Measurements from ENCODE around the gene PIK3CA.
"Not testable (repeated sequence)": the region's sequence is repeated elsewhere in the genome, so short reads cannot be mapped to it uniquely, and the experiment has no call there.

Gene PIK3CA

GRCh38 chr3:179116816-179117215 is 31.3 kb upstream of the PIK3CA start:
- DNase-seq (ENCODE audit: low read depth, low spot score), result no peak
- H3K4me3 ChIP-seq (ENCODE audit: insufficient read length, low read depth), result no peak overlapping the region
- no peak overlapping the region for H3K9ac ChIP-seq (ENCODE audit: insufficient read length, low read depth)
- no peaks in the 10 kb centered on the region for H3K36me3 ChIP-seq (ENCODE audit: insufficient read depth, insufficient read length, low read length)
- TF ChIP-seq SUZ12 (IDR thresholded peaks at IDR 0.05; ENCODE audit: extremely low read depth, insufficient read depth, insufficient read length) (no peak), YY1 (IDR thresholded peaks at IDR 0.05; ENCODE audit: insufficient read depth, insufficient read length) (no peak), ZNF274 (IDR thresholded peaks at IDR 0.05; ENCODE audit: low read depth, low read length) (no peak)
- no peaks in the 10 kb centered on the region for H3K4me1 ChIP-seq (ENCODE audit: insufficient read depth, insufficient read length)
- H3K27me3 ChIP-seq (ENCODE audit: insufficient read depth, insufficient read length), result no peaks in the 10 kb centered on the region
- peaks cover 9% of the 10 kb centered on the region; the same call in 1 of the 2 replicates for H3K9me3 ChIP-seq (ENCODE audit: insufficient read depth, low read length)

- H3K4me3 ChIP-seq (ENCODE audit: insufficient read length, low read depth); DNase-seq (ENCODE audit: low read depth, low spot score); H3K9ac ChIP-seq (ENCODE audit: insufficient read length, low read depth); H3K27me3 ChIP-seq (ENCODE audit: insufficient read depth, insufficient read length); H3K36me3 ChIP-seq (ENCODE audit: insufficient read depth, insufficient read length, low read length); H3K4me1 ChIP-seq (ENCODE audit: insufficient read depth, insufficient read length): not testable (repeated sequence)
- peaks cover 11% of the 10 kb centered on the region for H3K9me3 ChIP-seq (ENCODE audit: insufficient read depth, low read length)
Measured at GRCh38 chr3:179132191-179132890, 15.8 kb upstream of the PIK3CA start.

GRCh38 chr3:179133575-179133974 is 14.6 kb upstream of the PIK3CA start:
- no peak for DNase-seq (ENCODE audit: low read depth, low spot score)
- H3K9ac ChIP-seq (ENCODE audit: insufficient read length, low read depth), result no peak overlapping the region
- TF ChIP-seq YY1 (IDR thresholded peaks at IDR 0.05; ENCODE audit: insufficient read depth, insufficient read length) (no peak), SUZ12 (IDR thresholded peaks at IDR 0.05; ENCODE audit: extremely low read depth, insufficient read depth, insufficient read length) (no peak), ZNF274 (IDR thresholded peaks at IDR 0.05; ENCODE audit: low read depth, low read length) (no peak)

GRCh38 chr3:179136195-179136594 is 12.0 kb upstream of the PIK3CA start:
- H3K27me3 ChIP-seq (ENCODE audit: insufficient read depth, insufficient read length), result no peaks in the 10 kb centered on the region
- no peaks in the 10 kb centered on the region for H3K4me1 ChIP-seq (ENCODE audit: insufficient read depth, insufficient read length)
- no peak for DNase-seq (ENCODE audit: low read depth, low spot score)
- H3K36me3 ChIP-seq (ENCODE audit: insufficient read depth, insufficient read length, low read length), result no peaks in the 10 kb centered on the region
- H3K9me3 ChIP-seq (ENCODE audit: insufficient read depth, low read length), result peaks cover 11% of the 10 kb centered on the region
- TF ChIP-seq ZNF274 (IDR thresholded peaks at IDR 0.05; ENCODE audit: low read depth, low read length), result no peak
- no peak for TF ChIP-seq YY1 (IDR thresholded peaks at IDR 0.05; ENCODE audit: insufficient read depth, insufficient read length)
- no peak for TF ChIP-seq SUZ12 (IDR thresholded peaks at IDR 0.05; ENCODE audit: extremely low read depth, insufficient read depth, insufficient read length)
- no peak overlapping the region for H3K9ac ChIP-seq (ENCODE audit: insufficient read length, low read depth)
- H3K4me3 ChIP-seq (ENCODE audit: insufficient read length, low read depth), result no peak overlapping the region

More at GRCh38 chr3:179133575-179133974, 14.6 kb upstream of the PIK3CA start:
- Histone ChIP-seq H3K4me1 (ENCODE audit: insufficient read depth, insufficient read length) (no peaks in the 10 kb centered on the region), H3K36me3 (ENCODE audit: insufficient read depth, insufficient read length, low read length) (no peaks in the 10 kb centered on the region), H3K4me3 (ENCODE audit: insufficient read length, low read depth) (no peak overlapping the region), H3K27me3 (ENCODE audit: insufficient read depth, insufficient read length) (no peaks in the 10 kb centered on the region), H3K9me3 (ENCODE audit: insufficient read depth, low read length) (peaks cover 11% of the 10 kb centered on the region)

GRCh38 chr3:179141890-179142289 is 6.3 kb upstream of the PIK3CA start:
- no peaks in the 10 kb centered on the region for H3K36me3 ChIP-seq (ENCODE audit: insufficient read depth, insufficient read length, low read length)
- no peaks in the 10 kb centered on the region for H3K27me3 ChIP-seq (ENCODE audit: insufficient read depth, insufficient read length)
- no peak overlapping the region for H3K4me3 ChIP-seq (ENCODE audit: insufficient read length, low read depth)
- TF ChIP-seq SUZ12 (IDR thresholded peaks at IDR 0.05; ENCODE audit: extremely low read depth, insufficient read depth, insufficient read length) (no peak), YY1 (IDR thresholded peaks at IDR 0.05; ENCODE audit: insufficient read depth, insufficient read length) (no peak), ZNF274 (IDR thresholded peaks at IDR 0.05; ENCODE audit: low read depth, low read length) (no peak)
- H3K9ac ChIP-seq (ENCODE audit: insufficient read length, low read depth), result no peak overlapping the region
- no peaks in the 10 kb centered on the region for H3K4me1 ChIP-seq (ENCODE audit: insufficient read depth, insufficient read length)
- H3K9me3 ChIP-seq (ENCODE audit: insufficient read depth, low read length), result no peaks in the 10 kb centered on the region
- no peak for DNase-seq (ENCODE audit: low read depth, low spot score)

- DNase-seq (ENCODE audit: low read depth, low spot score), result no peak
- no peaks in the 10 kb centered on the region for H3K27me3 ChIP-seq (ENCODE audit: insufficient read depth, insufficient read length)
- H3K9ac ChIP-seq (ENCODE audit: insufficient read length, low read depth), result peak overlapping the region; percentile 68
- no peaks in the 10 kb centered on the region for H3K4me1 ChIP-seq (ENCODE audit: insufficient read depth, insufficient read length)
- no peaks in the 10 kb centered on the region for H3K36me3 ChIP-seq (ENCODE audit: insufficient read depth, insufficient read length, low read length)
- H3K9me3 ChIP-seq (ENCODE audit: insufficient read depth, low read length), result no peaks in the 10 kb centered on the region
- H3K4me3 ChIP-seq (ENCODE audit: insufficient read length, low read depth), result peak overlapping the region; percentile 71
- no peak for TF ChIP-seq YY1 (IDR thresholded peaks at IDR 0.05; ENCODE audit: insufficient read depth, insufficient read length)
- TF ChIP-seq ZNF274 (IDR thresholded peaks at IDR 0.05; ENCODE audit: low read depth, low read length), result no peak
- TF ChIP-seq SUZ12 (IDR thresholded peaks at IDR 0.05; ENCODE audit: extremely low read depth, insufficient read depth, insufficient read length), result no peak
Measured at GRCh38 chr3:179146911-179147513, 1.1 kb upstream of the PIK3CA start.

GRCh38 chr3:179147514-179147872 is 664 bp upstream of the PIK3CA start:
- peak overlapping the region; percentile 71 for H3K4me3 ChIP-seq (ENCODE audit: insufficient read length, low read depth)
- no peak for TF ChIP-seq YY1 (IDR thresholded peaks at IDR 0.05; ENCODE audit: insufficient read depth, insufficient read length)
- no peak for TF ChIP-seq SUZ12 (IDR thresholded peaks at IDR 0.05; ENCODE audit: extremely low read depth, insufficient read depth, insufficient read length)
- no peak for TF ChIP-seq ZNF274 (IDR thresholded peaks at IDR 0.05; ENCODE audit: low read depth, low read length)
- H3K4me1 ChIP-seq (ENCODE audit: insufficient read depth, insufficient read length), result no peaks in the 10 kb centered on the region
- H3K9ac ChIP-seq (ENCODE audit: insufficient read length, low read depth), result peak overlapping the region; percentile 68
- H3K9me3 ChIP-seq (ENCODE audit: insufficient read depth, low read length), result no peaks in the 10 kb centered on the region
- no peaks in the 10 kb centered on the region for H3K27me3 ChIP-seq (ENCODE audit: insufficient read depth, insufficient read length)
- no peak for DNase-seq (ENCODE audit: low read depth, low spot score)
- H3K36me3 ChIP-seq (ENCODE audit: insufficient read depth, insufficient read length, low read length), result no peaks in the 10 kb centered on the region

All from NT2/D1 (cell line).